GM18870 (cell line): ENCODE data around the gene ING1.
A peak's percentile ranks its signal among the peaks of the same experiment; 100 is the strongest.
"Not testable (repeated sequence)": the region's sequence is repeated elsewhere in the genome, so short reads cannot be mapped to it uniquely, and the experiment has no call there.

Source experiments
- ATAC-seq: cut with Tn5 transposase; IDR thresholded peaks from one replicate; pipeline ENCODE4 v1.9.1; 2021; ENCODE audit warnings: moderate library complexity; ENCODE audit not compliant: unreplicated experiment

The ING1 gene

GRCh38 chr13:110714797-110715394 is 1.4 kb downstream of the ING1 start:
- ATAC-seq: no peak

- peak; percentile 66 for ATAC-seq
These were observed 2.1 kb downstream of the ING1 start for GRCh38 chr13:110715395-110716246.

GRCh38 chr13:110716247-110716515 is 2.7 kb downstream of the ING1 start:
- ATAC-seq: no peak

GRCh38 chr13:110719036-110719710 is 5.7 kb downstream of the ING1 start:
- ATAC-seq: no peak

- no peak for ATAC-seq
These were observed 9.5 kb downstream of the ING1 start for GRCh38 chr13:110722971-110723370.

- no peak for ATAC-seq
These were observed 10.1 kb downstream of the ING1 start for GRCh38 chr13:110723598-110723997.

- ATAC-seq: not testable (repeated sequence)
These were observed 12.7 kb downstream of the ING1 start for GRCh38 chr13:110726153-110726552.

GRCh38 chr13:110726726-110727125 is 13.2 kb downstream of the ING1 start:
- ATAC-seq: no peak

GRCh38 chr13:110731072-110731471 is 17.6 kb downstream of the ING1 start:
- no peak for ATAC-seq

GRCh38 chr13:110734561-110734960 is 21.1 kb downstream of the ING1 start:
- no peak for ATAC-seq

- ATAC-seq: no peak
These were observed 24.1 kb downstream of the ING1 start for GRCh38 chr13:110737555-110737954.

- ATAC-seq: no peak
These were observed 30.2 kb downstream of the ING1 start for GRCh38 chr13:110743687-110744086.

GRCh38 chr13:110746438-110746837 is 32.9 kb downstream of the ING1 start:
- no peak for ATAC-seq

- no peak for ATAC-seq
These were observed 34.8 kb downstream of the ING1 start for GRCh38 chr13:110748271-110748670.

GRCh38 chr13:110756219-110756631 is 42.7 kb downstream of the ING1 start:
- no peak for ATAC-seq

GRCh38 chr13:110757296-110757695 is 43.8 kb downstream of the ING1 start:
- no peak for ATAC-seq

- ATAC-seq: no peak
These were observed 44.8 kb downstream of the ING1 start for GRCh38 chr13:110758195-110758805.

GRCh38 chr13:110759710-110760109 is 46.2 kb downstream of the ING1 start:
- no peak for ATAC-seq

GRCh38 chr13:110760611-110761010 is 47.1 kb downstream of the ING1 start:
- ATAC-seq: no peak

- no peak for ATAC-seq
These were observed 53.4 kb downstream of the ING1 start for GRCh38 chr13:110766671-110767430.

GRCh38 chr13:110767476-110767875 is 54.0 kb downstream of the ING1 start:
- ATAC-seq: no peak
